ENCODE data around the gene SLIT1.

SLIT1 gene

GRCh38 chr10:97169911-97170693, 15.7 kb downstream of the SLIT1 start:
- no peak for DNase-seq (ENCODE audit: low spot score)

GRCh38 chr10:97169063-97169462, 16.7 kb downstream of the SLIT1 start:
- no peak for DNase-seq (ENCODE audit: low spot score)

GRCh38 chr10:97168645-97169044, 17.1 kb downstream of the SLIT1 start:
- no peak for DNase-seq (ENCODE audit: low spot score)

- no peak for DNase-seq (ENCODE audit: low spot score)
These were observed 20.3 kb downstream of the SLIT1 start for GRCh38 chr10:97165499-97165898.

GRCh38 chr10:97163781-97164501, 21.8 kb downstream of the SLIT1 start:
- no peak for DNase-seq (ENCODE audit: low spot score)

DNA sequence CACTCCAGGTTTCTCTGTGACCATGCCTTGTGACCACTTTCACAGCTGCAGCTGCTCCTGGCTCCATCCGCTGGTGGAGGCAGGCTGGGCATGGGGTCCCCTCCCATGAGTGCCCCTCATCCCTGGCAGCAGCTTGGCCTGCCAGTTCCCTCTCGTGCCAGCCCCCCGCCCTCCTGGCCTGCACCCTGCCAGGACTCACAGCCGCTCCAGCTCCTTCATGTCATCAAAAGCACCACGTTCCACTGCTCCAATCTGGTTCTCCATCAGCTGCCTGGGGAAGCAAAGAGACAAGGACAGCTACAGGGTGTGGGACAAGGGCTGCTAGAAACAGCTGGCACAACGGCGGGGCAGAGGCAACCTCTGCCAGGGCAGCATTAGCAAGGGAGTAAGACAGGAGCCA, 22.6 kb downstream of the SLIT1 start:
- DNase-seq (ENCODE audit: low spot score), result no peak

- no peak for DNase-seq (ENCODE audit: low spot score)
These were observed 26.0 kb downstream of the SLIT1 start for GRCh38 chr10:97159646-97160305.

DNA sequence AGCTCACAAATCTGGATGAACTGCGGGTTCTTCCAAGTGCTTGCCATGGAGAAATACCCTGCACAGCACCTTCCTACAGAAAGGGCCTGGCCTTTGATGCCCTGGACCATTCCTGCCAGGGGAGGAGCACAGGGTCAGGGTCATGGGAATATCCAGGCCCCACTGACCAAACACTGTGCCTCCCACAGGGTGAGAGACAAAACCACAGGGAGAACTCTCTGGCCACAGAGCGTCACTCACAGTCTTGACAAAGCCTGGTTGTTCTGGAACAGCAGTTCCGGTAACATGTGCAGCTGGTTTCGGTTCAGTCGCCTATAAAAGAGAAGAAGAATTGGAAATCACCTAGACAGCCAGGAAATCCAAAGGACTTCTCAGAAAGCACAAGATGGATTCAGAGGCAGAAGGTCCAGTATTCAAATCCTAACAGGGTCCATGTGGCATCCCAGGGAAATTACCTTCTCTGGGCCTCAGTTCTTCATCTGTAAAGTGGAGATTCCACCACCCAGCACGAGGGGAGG, 28.1 kb downstream of the SLIT1 start:
- DNase-seq (ENCODE audit: low spot score), result peak; percentile 42

- no peak for DNase-seq (ENCODE audit: low spot score)
These were observed 31.0 kb downstream of the SLIT1 start for GRCh38 chr10:97154781-97155180.

- no peak for DNase-seq (ENCODE audit: low spot score)
These were observed 31.6 kb downstream of the SLIT1 start for GRCh38 chr10:97154162-97154561.

GRCh38 chr10:97153270-97153850, 32.4 kb downstream of the SLIT1 start:
- no peak for DNase-seq (ENCODE audit: low spot score)

DNA sequence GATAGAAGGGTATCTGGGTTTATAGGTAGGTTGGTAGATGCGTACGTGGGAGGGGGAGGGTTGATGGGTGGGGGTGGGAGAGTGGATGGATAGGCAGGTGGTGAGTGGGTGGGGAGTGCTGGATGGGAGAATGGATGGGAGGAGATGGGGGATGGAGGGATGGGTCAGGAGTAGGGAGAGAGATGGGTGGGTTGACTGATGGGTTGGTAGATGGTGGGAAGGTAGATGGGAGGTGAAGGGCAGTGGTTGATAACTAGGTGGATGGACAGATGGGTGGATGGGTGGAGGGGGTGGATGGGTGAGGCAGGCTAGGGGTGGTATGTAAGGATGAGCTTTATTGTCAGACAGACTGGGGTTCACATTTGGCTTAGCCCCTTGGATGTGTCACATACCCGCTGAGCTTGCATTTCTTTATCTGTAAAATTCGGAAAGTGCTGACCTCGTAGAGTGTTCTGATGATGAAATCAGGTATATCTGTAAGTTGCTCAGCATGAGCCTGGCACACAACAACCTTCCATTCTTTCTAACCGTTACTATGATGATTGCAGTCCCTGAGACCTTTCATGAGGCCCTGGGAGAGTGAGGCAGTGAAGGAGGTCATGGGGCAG, 34.3 kb downstream of the SLIT1 start:
- DNase-seq (ENCODE audit: low spot score), result no peak

DNA sequence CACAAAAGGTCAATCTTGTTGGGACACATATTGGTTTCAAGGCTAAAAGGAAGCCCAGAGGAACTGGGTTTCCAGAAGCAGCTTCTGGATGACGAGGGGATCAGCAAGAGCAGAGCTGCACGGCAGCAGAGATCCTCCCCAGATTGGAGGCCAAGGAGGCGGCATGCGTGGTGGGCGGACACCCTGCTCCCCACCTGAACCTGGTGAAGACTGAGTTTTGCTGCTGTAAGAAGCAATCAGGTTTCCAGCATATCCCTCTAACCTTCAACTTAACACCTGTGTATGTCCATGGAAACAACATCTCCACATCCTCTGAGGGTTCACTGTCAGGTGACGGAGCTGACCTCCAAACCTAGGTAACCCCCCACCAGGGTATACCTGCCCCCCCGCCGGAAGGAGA, 35.1 kb downstream of the SLIT1 start:
- DNase-seq (ENCODE audit: low spot score), result no peak

DNA sequence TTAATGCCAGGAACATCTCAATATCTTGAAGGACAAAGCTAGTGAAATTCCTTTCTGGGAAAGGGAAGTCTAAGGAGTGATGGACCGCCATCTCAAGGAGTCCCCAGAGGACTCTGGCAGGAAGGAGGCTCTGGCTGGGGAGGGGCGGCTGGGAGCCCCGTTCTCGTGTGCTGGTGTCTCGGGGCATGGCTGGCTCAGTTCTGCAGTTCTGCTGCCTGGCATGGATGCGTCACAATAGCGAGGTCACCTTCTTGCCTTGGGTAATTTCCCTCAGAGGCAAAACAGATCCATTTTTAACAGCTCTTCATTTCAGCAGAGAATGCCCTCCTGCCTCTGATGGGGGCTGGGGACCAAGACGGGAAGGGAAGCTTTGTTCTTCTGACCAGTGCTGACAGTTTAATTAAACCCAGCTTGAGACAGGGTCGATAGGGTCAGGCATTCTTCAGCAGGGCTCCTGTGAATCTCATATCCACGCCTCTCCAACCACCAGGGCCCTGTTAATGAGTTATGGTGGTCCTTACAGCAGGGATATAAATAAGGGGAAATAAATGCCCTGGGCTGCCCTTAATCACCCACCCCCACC, 35.7 kb downstream of the SLIT1 start:
- DNase-seq (ENCODE audit: low spot score), result no peak

- no peak for DNase-seq (ENCODE audit: low spot score)
These were observed 36.7 kb downstream of the SLIT1 start for GRCh38 chr10:97149079-97149531.

GRCh38 chr10:97144297-97144696, 41.5 kb downstream of the SLIT1 start:
- DNase-seq (ENCODE audit: low spot score), result no peak

- no peak for DNase-seq (ENCODE audit: low spot score)
These were observed 42.9 kb downstream of the SLIT1 start for GRCh38 chr10:97142834-97143233.

DNA sequence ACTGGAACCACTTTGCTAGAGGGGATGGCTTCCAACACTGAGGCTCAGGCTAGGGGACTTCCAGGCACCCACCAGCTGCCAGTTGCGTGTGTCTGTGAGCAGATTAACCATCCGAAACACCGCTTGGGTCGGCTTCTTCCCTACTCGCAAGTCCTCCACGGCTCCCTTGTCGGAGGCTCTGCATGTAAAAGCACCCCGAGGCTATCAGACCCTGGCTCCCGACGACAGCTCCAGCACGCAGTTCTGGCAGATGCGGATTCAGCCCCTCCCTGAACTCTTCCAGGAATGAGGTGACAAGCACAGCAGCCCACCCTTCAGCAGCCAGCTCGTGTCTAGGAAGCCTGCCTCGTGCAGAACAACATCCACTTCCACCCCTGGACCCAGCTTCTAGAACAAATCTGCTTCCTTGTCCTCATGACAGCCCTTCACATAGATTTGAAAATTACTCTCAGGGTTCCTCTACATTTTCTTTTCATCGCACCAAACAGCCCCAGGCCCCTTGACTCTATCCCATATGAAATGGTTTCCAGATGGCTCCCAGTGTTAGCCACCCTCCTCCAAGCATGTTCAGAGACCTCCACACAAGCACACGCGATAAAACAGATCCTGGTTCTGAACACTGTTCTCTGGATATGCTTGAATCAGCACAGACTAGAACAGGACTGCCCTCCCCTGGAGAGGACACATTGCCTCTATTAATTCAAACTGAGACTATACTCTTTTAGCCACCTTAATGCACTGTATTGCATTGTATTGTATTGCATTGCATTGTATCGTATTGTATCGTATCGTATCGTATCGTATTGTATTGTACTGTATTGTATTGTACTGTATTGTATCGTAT, 44.6 kb downstream of the SLIT1 start:
- DNase-seq (ENCODE audit: low spot score), result no peak

- no peak for DNase-seq (ENCODE audit: low spot score)
These were observed 45.5 kb downstream of the SLIT1 start for GRCh38 chr10:97140049-97140846.

GRCh38 chr10:97139651-97140048, 46.1 kb downstream of the SLIT1 start:
- DNase-seq (ENCODE audit: low spot score), result no peak
